HUES64 (cell line): ENCODE results near the gene JAKMIP1.
A peak's percentile ranks its signal among the peaks of the same experiment; 100 is the strongest.
"Not testable (repeated sequence)": the region's sequence is repeated elsewhere in the genome, so short reads cannot be mapped to it uniquely, and the experiment has no call there.

Experiments used
- H3K27ac ChIP-seq: 2 replicates; pipeline ENCODE4 v1.7.0; 2013; ENCODE audit warnings: low read depth, low read length, inconsistent platforms
- H3K27me3 ChIP-seq: 2 replicates; pipeline ENCODE4 v1.6.1; 2013; ENCODE audit warnings: mild to moderate bottlenecking, low read length; ENCODE audit not compliant: insufficient read depth
- H3K36me3 ChIP-seq: 2 replicates; pipeline ENCODE4 v1.6.1; 2013; ENCODE audit warnings: mild to moderate bottlenecking, low read length; ENCODE audit not compliant: insufficient read depth
- H3K4me1 ChIP-seq: 2 replicates; pipeline ENCODE4 v1.6.1; 2013; ENCODE audit warnings: mild to moderate bottlenecking, low read length, moderate library complexity; ENCODE audit not compliant: insufficient read depth
- H3K4me3 ChIP-seq: 2 replicates; pipeline ENCODE4 v1.5.1; 2013; ENCODE audit warnings: mild to moderate bottlenecking, low read length, moderate library complexity
- H3K9ac ChIP-seq: 2 replicates; pipeline ENCODE4 v1.6.1; 2013; ENCODE audit warnings: mild to moderate bottlenecking, low read depth, low read length
- H3K9me3 ChIP-seq: 2 replicates; pipeline ENCODE4 v1.6.1; 2013; ENCODE audit warnings: low read depth, low read length; ENCODE audit not compliant: insufficient read depth
- WGBS: fragments of 150-250, 120-280 bp; methylation state at CpG from one replicate; pipeline ENCODE4 v1.1.7; 2013; ENCODE audit warnings: missing lambda C conversion rate; 5-methylcytosine and 5-hydroxymethylcytosine counted together

Gene JAKMIP1

DNA sequence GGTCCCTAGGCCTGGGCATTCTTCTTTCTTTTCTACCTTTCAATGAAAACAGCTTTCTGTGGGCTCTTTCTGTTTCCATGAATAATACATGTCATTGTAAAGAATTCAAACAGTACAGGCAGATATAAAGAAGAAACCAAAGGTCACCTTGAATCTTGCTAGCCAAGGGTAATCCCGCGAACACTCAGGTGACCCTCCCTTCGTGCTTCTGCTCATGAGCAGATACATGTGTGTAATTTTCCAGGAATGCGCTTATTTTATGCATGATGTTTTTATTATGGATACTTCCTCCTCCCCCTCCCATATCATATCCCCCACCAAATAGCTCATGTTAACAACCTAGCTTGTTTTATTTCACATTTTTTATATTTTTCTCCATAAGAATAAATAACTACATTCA is 9.6 kb upstream of the JAKMIP1 start:
- Histone ChIP-seq H3K36me3 (no peaks in the 10 kb centered on the region), H3K9ac (no peak overlapping the region), H3K4me1 (no peaks in the 10 kb centered on the region), H3K9me3 (peaks cover 5% of the 10 kb centered on the region; the same call in 1 of the 2 replicates), H3K4me3 (no peak overlapping the region), H3K27ac (no peak overlapping the region), H3K27me3 (no peaks in the 10 kb centered on the region)
- WGBS, result 92% methylated on average over 4 of the region's 4 CpGs

DNA sequence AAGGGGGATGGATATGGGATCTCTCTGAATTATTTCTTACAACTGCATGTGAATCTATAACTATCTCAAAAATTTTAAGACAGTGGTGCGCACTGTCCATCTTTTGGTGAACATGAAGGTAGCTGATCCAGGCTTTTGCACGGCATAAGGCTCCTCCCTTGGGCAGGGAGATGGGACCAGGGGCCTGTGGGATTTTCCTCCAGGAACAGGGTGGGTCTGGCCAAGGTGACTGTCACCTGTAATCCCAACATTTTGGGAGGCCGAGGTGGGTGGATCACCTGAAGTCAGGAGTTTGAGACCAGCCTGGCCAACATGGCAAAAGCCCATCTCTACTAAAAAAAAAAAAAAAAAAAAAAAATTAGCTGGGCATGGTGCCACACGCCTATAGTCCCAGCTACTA is 8.9 kb upstream of the JAKMIP1 start:
- not testable (repeated sequence) for H3K9me3 ChIP-seq, H3K36me3 ChIP-seq, H3K4me3 ChIP-seq, H3K27me3 ChIP-seq, H3K27ac ChIP-seq, H3K9ac ChIP-seq, H3K4me1 ChIP-seq
- 91% methylated on average over 4 of the region's 4 CpGs for WGBS

DNA sequence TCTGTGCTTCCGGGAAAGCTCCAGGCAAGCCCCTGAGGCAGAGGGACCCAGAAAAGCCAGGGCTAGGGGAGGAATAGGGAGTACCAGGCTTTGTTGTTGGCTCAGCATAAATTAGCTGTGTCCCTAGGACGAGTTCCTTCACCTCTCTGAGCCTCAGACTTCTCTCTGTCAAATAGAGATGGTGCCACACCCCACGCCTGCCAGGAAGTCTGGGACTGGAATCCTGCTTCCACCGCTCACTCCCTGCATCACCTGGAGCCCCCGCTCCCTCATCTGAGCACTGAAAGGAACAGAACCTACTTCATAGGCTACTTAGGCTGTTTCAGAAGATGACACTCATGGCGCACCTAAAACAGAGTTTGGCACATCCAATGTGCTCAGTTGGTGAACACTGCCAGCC is 8.1 kb upstream of the JAKMIP1 start:
- no peak overlapping the region for H3K9ac ChIP-seq
- no peak overlapping the region for H3K4me3 ChIP-seq
- no peaks in the 10 kb centered on the region for H3K4me1 ChIP-seq
- H3K27me3 ChIP-seq, result no peaks in the 10 kb centered on the region
- peaks cover 4% of the 10 kb centered on the region; the same call in 1 of the 2 replicates for H3K9me3 ChIP-seq
- no peaks in the 10 kb centered on the region for H3K36me3 ChIP-seq
- WGBS, result 89% methylated on average over 6 of the region's 6 CpGs
- no peak overlapping the region for H3K27ac ChIP-seq

DNA sequence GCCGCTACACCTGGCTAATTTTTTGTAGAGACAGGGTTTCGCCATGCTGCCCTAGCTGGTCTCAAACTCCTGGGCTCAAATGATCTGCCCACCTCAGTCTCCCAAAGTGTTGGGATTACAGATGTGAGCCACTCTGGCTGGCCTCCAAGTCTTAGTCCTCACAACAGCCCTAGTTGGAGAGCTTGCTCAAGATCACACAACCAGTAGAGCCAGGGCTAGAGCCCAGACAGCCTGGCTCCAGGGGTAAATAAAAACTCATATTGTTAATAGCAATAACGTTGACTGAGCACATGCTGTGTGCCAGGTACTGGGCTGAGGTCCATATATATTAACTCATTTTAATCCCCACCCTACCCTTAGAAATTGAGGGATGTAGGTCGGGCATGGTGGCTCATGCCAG is 7.3 kb upstream of the JAKMIP1 start:
- Histone ChIP-seq H3K9me3 (no peaks in the 10 kb centered on the region), H3K4me1 (no peaks in the 10 kb centered on the region), H3K27me3 (no peaks in the 10 kb centered on the region), H3K9ac (no peak overlapping the region), H3K4me3 (no peak overlapping the region), H3K36me3 (no peaks in the 10 kb centered on the region), H3K27ac (no peak overlapping the region)
- 90% methylated on average over 4 of the region's 4 CpGs for WGBS

DNA sequence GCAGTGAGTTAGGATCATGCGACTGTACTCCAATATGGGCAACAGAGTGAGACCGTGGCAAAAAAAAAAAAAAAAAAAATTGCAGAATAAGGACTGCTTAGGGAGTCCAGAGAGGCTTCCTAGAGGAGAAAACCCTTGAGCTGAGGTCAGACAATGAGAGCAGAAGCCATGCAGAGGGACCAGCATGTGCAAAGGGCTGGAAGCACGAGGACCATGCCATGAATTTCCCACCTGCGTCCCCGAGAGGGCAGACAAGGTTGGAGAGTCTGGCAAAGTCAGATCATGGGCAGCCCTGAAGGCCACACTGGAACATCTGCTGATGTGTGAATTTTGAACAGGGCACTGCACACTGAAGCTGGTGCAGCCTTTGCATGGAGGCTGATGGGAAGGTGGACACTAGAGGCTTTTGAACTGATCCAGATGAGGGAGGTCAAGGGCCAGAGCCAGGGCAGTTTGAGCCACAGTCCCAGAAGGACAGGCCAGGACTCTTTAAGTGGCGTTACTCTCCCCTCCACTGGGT is 6.5 kb upstream of the JAKMIP1 start:
- no peaks in the 10 kb centered on the region for H3K36me3 ChIP-seq
- H3K9ac ChIP-seq, result no peak overlapping the region
- H3K27me3 ChIP-seq, result peaks cover 6% of the 10 kb centered on the region
- H3K4me3 ChIP-seq, result no peak overlapping the region
- no peak overlapping the region for H3K27ac ChIP-seq
- WGBS, result 90% methylated on average over 6 of the region's 6 CpGs
- H3K9me3 ChIP-seq, result no peaks in the 10 kb centered on the region
- H3K4me1 ChIP-seq, result no peaks in the 10 kb centered on the region

DNA sequence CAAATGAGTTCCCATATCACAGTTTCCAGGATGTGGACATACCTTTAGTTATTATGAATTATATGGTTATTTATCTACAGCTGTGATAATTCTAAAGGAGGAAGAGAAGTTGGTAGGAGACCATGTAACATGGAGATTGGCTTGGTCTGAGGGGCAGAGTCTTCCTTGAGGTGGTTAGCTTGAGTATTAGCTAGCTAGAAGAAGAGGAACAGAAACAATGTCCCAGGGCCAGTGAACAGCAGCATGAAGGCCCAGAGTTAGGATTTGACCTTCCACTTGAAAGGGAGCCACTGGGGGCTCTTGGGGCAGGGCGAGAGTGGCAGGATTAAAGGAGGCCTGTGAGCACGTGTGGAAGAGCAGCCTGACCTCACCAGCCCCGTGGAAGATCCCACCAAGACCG is 5.6 kb upstream of the JAKMIP1 start:
- Histone ChIP-seq H3K9me3 (no peaks in the 10 kb centered on the region), H3K9ac (no peak overlapping the region), H3K27ac (no peak overlapping the region), H3K4me3 (no peak overlapping the region), H3K4me1 (no peaks in the 10 kb centered on the region), H3K27me3 (peaks cover 15% of the 10 kb centered on the region), H3K36me3 (no peaks in the 10 kb centered on the region)
- WGBS, result 87% methylated on average over 4 of the region's 4 CpGs

DNA sequence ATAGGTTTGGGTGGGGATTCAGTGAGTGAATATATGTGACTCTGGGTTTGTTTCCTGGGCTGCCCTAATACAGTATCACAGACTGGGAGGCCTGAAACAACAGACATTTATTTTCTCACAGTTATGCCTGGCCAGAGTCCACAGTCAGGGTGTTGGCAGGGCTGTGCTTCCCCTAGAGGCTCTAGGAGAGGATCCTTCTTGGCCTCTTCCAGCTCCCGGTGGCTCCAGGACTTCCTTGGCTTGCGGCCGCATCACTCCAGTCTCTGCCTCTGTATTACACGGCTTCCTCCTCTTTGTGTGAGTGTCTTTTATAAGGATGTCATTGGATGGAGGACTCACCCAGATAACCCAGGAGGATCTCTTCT is 5.2 kb upstream of the JAKMIP1 start:
- 96% methylated on average over 4 of the region's 4 CpGs for WGBS
- Histone ChIP-seq H3K4me3 (no peak overlapping the region), H3K9me3 (no peaks in the 10 kb centered on the region), H3K9ac (no peak overlapping the region), H3K27me3 (peaks cover 19% of the 10 kb centered on the region), H3K27ac (no peak overlapping the region), H3K36me3 (no peaks in the 10 kb centered on the region), H3K4me1 (no peaks in the 10 kb centered on the region)

DNA sequence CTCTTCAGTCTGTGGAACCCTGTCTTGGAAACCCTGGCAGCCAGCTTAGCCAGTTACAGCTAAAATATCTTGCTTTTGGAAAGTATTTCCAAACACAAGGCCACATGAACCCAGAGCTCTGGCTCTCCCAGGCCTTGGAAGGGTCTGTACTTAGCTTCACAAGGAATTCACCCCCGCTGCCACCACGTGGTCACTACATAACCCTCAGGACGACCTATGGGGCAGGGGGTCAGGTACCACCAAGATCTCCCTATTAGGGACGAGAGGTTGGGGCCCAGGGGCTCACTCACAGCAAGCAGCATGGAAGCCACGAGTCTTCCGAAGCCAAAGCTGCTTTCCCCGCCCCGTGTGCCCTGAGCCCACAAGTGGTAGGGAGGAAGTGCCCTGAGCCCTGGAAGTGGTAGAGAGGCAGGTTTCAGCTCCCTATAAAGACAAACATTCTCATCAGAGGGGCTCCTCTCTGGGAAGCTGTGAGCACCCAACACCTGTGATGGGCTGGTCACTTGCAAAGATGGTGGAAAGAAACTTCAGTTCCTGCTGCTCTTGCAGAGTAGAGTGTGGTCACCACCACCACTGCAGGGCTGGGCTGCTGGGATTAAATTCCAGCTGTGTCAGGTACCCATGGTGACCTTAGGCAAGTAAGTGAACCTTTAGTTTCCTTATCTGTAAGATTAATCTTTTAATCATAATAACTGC is 4.7 kb upstream of the JAKMIP1 start:
- 76% methylated on average over 8 of the region's 8 CpGs for WGBS
- Histone ChIP-seq H3K4me3 (no peak overlapping the region), H3K36me3 (no peaks in the 10 kb centered on the region), H3K4me1 (no peaks in the 10 kb centered on the region), H3K27me3 (peaks cover 19% of the 10 kb centered on the region), H3K9me3 (no peaks in the 10 kb centered on the region), H3K27ac (no peak overlapping the region), H3K9ac (no peak overlapping the region)

DNA sequence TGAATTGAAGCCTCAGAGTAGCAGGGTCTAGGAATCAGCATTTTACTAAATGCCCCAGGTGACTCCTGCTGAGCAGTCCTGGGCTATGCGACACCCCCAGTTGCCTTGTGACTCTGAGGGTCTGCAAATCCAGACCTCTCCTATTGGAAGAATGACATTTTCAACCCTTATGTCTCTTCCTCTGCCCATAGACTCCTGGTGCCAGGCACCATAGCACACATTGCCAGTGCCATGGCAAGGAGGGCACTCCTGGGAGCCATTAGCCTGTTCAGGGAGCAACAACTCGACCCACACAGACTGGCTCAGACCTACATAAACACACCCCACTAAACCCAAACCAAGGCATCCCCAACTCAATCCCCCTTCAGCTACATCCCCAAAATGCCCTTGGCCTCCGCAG is 3.7 kb upstream of the JAKMIP1 start:
- peaks cover 24% of the 10 kb centered on the region for H3K27me3 ChIP-seq
- no peak overlapping the region for H3K4me3 ChIP-seq
- no peak overlapping the region for H3K9ac ChIP-seq
- no peaks in the 10 kb centered on the region for H3K4me1 ChIP-seq
- H3K27ac ChIP-seq, result no peak overlapping the region
- H3K36me3 ChIP-seq, result no peaks in the 10 kb centered on the region
- H3K9me3 ChIP-seq, result no peaks in the 10 kb centered on the region
- WGBS, result 89% methylated on average over 3 of the region's 3 CpGs

DNA sequence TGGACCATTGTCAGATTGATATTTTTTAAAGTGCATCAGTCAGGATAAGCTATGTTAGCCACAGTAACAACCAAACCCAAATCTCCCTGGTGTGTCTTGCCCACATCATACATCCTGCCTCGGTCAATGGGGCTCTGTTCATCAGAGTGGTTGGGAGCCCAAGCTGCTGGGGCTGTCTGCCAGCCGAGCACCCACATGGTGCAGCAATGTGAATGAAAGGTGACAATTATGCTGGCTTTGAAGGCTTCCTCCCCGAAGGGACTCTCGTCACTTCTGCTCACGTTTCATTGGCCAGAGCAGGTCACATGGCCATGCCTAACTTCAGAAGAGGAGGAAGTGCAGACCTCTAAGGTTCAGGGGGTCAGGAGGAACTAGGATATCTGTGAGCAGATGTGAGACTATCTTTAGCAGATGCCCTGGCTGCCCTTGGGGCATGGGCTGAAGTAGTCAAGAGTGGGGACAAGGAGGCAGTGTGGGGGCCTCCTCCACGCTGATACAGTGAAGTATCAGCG is 1.3 kb upstream of the JAKMIP1 start:
- H3K36me3 ChIP-seq, result no peaks in the 10 kb centered on the region
- no peak overlapping the region for H3K27ac ChIP-seq
- H3K27me3 ChIP-seq, result peaks cover 42% of the 10 kb centered on the region
- no peaks in the 10 kb centered on the region for H3K9me3 ChIP-seq
- 82% methylated on average over 7 of the region's 7 CpGs for WGBS
- peaks cover 4% of the 10 kb centered on the region; the same call in 1 of the 2 replicates for H3K4me1 ChIP-seq
- H3K9ac ChIP-seq, result no peak overlapping the region
- no peak overlapping the region for H3K4me3 ChIP-seq

DNA sequence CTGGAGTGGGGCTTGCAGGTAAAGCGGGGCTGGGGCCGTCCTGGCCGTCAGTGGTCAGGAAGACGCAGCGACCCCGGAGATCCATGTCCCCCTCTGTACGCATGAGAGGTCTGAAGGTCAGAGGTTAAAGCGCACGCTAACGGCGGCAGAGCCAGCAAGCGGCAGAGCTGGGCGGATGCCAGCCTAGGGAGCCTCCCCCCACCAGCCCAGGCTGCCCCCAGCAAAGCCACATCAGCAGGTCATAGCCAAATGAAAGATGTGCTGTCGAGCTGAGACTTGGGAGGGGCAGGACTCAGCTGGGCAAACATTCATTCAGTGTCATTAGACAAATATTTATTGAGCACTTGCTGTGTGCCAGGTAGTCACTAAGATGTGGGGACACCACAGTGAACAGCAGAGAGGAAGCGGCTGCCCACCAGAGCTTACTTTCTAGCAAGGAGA is 593 bp upstream of the JAKMIP1 start:
- Histone ChIP-seq H3K9me3 (no peaks in the 10 kb centered on the region), H3K27me3 (peaks cover 42% of the 10 kb centered on the region), H3K9ac (peak overlapping the region; percentile 63; the same call in 1 of the 2 replicates), H3K27ac (no peak overlapping the region), H3K4me3 (peak overlapping the region; percentile 69), H3K4me1 (peaks cover 6% of the 10 kb centered on the region; the same call in 1 of the 2 replicates), H3K36me3 (no peaks in the 10 kb centered on the region)
- WGBS, result 11% methylated on average over 15 of the region's 15 CpGs
